K562 (cell line): Measurements from ENCODE around the gene SSH3. TPM values are rescaled to one million over a fixed set of nuclear protein-coding genes. Genes with fewer than 3 reads are reported as not detected.
A peak's percentile ranks its signal among the peaks of the same experiment; 100 is the strongest.

ENCODE experiments used
- ARID4B ChIP-seq: sonication (generic); formaldehyde crosslinking; IDR thresholded peaks from 2 replicates; pipeline ENCODE4 v1.8.0; 2022; ENCODE audit warnings: mild to moderate bottlenecking, missing genetic modification reagents
- E2F3 ChIP-seq: fragments of 250-450 bp; sonication (Bioruptor Pico); IDR thresholded peaks from 2 replicates; pipeline ENCODE4 v1.4.0; 2020; ENCODE audit warnings: mild to moderate bottlenecking
- FOXA3 ChIP-seq, 2 experiments: fragments of 450-650 bp in 1 of 2; sonication (generic) in 1 of 2; formaldehyde crosslinking; IDR thresholded peaks in 1 of 2; conservative IDR thresholded peaks in 1 of 2; 2 replicates each; pipeline versions ENCODE4 v1.4.0 to v1.8.0; 2020 to 2022; ENCODE audit warnings: mild to moderate bottlenecking in 2 of 2, missing genetic modification reagents in 1 of 2
- GABPA ChIP-seq: fragments of 200-800 bp; sonication (Bioruptor generic); conservative IDR thresholded peaks from 2 replicates; pipeline ENCODE4 v1.6.1; 2016; ENCODE audit warnings: low read depth, missing genetic modification characterization, missing compliant biosample characterization
- GABPB1 ChIP-seq: sonication (generic); formaldehyde crosslinking; IDR thresholded peaks from 2 replicates; pipeline ENCODE4 v1.8.0; 2022; ENCODE audit warnings: mild to moderate bottlenecking, missing genetic modification reagents
- HBP1 ChIP-seq: fragments of 450-650 bp; formaldehyde crosslinking; IDR thresholded peaks from 2 replicates; pipeline ENCODE4 v1.4.0; 2022; ENCODE audit warnings: missing genetic modification characterization
- KHSRP ChIP-seq: fragments of 450-650 bp; IDR thresholded peaks from 2 replicates; pipeline ENCODE4 v1.6.1; 2017
- MTF1 ChIP-seq: fragments of 250-450 bp; sonication (Bioruptor Pico); IDR thresholded peaks from 2 replicates; pipeline ENCODE4 v1.9.0; 2021; ENCODE audit warnings: moderate library complexity, mild to moderate bottlenecking, inconsistent platforms, borderline replicate concordance
- NCOA1 ChIP-seq: fragments of 450-650 bp; IDR thresholded peaks from 2 replicates; pipeline ENCODE4 v1.6.1; 2016; ENCODE audit warnings: low read depth
- PHB ChIP-seq: fragments of 250-450 bp; sonication (Bioruptor Pico); IDR thresholded peaks from 2 replicates; pipeline ENCODE4 v1.5.0; 2021
- PHF21A ChIP-seq: fragments of 450-650 bp; IDR thresholded peaks from 2 replicates; pipeline ENCODE4 v1.6.1; 2017; ENCODE audit warnings: low read depth, borderline replicate concordance
- RFX1 ChIP-seq: fragments of 450-650 bp; IDR thresholded peaks from 2 replicates; pipeline ENCODE4 v1.6.1; 2016; ENCODE audit warnings: mild to moderate bottlenecking, moderate library complexity
- SLC30A9 ChIP-seq: fragments of 250-450 bp; sonication (Bioruptor Pico); IDR thresholded peaks from 2 replicates; pipeline ENCODE4 v1.8.0; 2022; ENCODE audit warnings: mild to moderate bottlenecking, moderate library complexity
- SMAD1 ChIP-seq: fragments of 150-350 bp; IDR thresholded peaks from 2 replicates; pipeline ENCODE4 v1.6.1; 2014; ENCODE audit warnings: low read length, low read depth; ENCODE audit not compliant: partially characterized antibody
- TAF9B ChIP-seq: fragments of 450-650 bp; IDR thresholded peaks from 2 replicates; pipeline ENCODE4 v1.6.1; 2018; ENCODE audit warnings: mild to moderate bottlenecking; ENCODE audit not compliant: partially characterized antibody
- YBX1 ChIP-seq: fragments of 450-650 bp; IDR thresholded peaks from 2 replicates; pipeline ENCODE4 v1.7.1; 2016; ENCODE audit warnings: mild to moderate bottlenecking
- ZBTB1 ChIP-seq: sonication (generic); formaldehyde crosslinking; IDR thresholded peaks from 2 replicates; pipeline ENCODE4 v1.8.1; 2023; ENCODE audit warnings: missing genetic modification reagents, low read depth, mild to moderate bottlenecking, borderline replicate concordance
- ZBTB2 ChIP-seq: fragments of 450-650 bp; IDR thresholded peaks from 2 replicates; pipeline ENCODE4 v1.6.1; 2016; ENCODE audit warnings: antibody characterized with exemption
- ZNF133 ChIP-seq: fragments of 250-450 bp; sonication (Bioruptor Pico); IDR thresholded peaks from 2 replicates; pipeline ENCODE4 v1.4.0; 2020; ENCODE audit warnings: mild to moderate bottlenecking
- polyA plus RNA-seq, 8 experiments: library from polyadenylated mRNA; depleted of rRNA in 4 of 8; stranded (reverse) in 5 of 8; unstranded in 3 of 8; fragments of >200 nt; fragmentation: Nextera tagmentation in 2 of 8; fragmentation: Illumina TruSeq in 1 of 8; extraction: Ambion mirVana in 2 of 8; extraction: Trizol in 1 of 8; gene quantifications; 2 replicates each; pipeline versions ENCODE4 v1.2.1 to v1.2.3, GENCODE V29; 2011 to 2014; ENCODE audit warnings: inconsistent platforms in 1 of 8, missing spikeins in 1 of 8
- total RNA-seq, 7 experiments: library from RNA; depleted of rRNA in 6 of 7; stranded (reverse); fragments of >200 nt in 6 of 7; fragmentation: Illumina TruSeq in 2 of 7; extraction: Trizol in 2 of 7; gene quantifications; 2 replicates each; pipeline versions ENCODE4 v1.2.1 to v1.2.3, GENCODE V29; 2011 to 2021; ENCODE audit warnings: low replicate concordance in 1 of 7
- TF ChIP-seq, protein P1 (sequence below), 2 experiments: fragments of 450-650 bp; conservative IDR thresholded peaks; 2 replicates each; pipeline ENCODE4 v1.6.1; 2017; ENCODE audit warnings: mild to moderate bottlenecking in 2 of 2, moderate library complexity in 2 of 2

SSH3 gene
- total and polyA plus RNA-seq, 9 of the 15 experiments (the other 6 are each of a cell fraction or from before 2014, with no cell fraction given) = 0.07 to 1.0 (median 0.24) TPM; not detected in 3

GRCh38 chr11:67352546-67353316, 49.4 kb downstream of the SSH3 start (continued):
- TF ChIP-seq E2F3 (CRISPR knock-in tag) (no peak), TAF9B (no peak), RFX1 (no peak), NCOA1 (no peak), PHB (CRISPR knock-in tag) (0 out of 2 replicates have a peak, but pooled peaks have one; percentile 38), FOXA3 (CRISPR knock-in tag; conservative IDR thresholded peaks at IDR 0.05 in 1 of 2, IDR thresholded peaks at IDR 0.05 in 1 of 2) (0 out of 4 replicates have a peak, but pooled peaks of 1 of the 2 experiments have one; percentile 27), ZBTB1 (CRISPR knock-in tag) (no peak; the same call in 1 of the 2 replicates), KHSRP (no peak), ZBTB2 (no peak), YBX1 (no peak), HBP1 (CRISPR knock-in tag) (no peak), GABPB1 (CRISPR knock-in tag) (no peak), SLC30A9 (CRISPR knock-in tag) (no peak), ZNF133 (CRISPR knock-in tag) (no peak), SMAD1 (no peak), ARID4B (peak; percentile 87), MTF1 (no peak), PHF21A (no peak), GABPA (no peak)
- TF ChIP-seq, protein P1, sequence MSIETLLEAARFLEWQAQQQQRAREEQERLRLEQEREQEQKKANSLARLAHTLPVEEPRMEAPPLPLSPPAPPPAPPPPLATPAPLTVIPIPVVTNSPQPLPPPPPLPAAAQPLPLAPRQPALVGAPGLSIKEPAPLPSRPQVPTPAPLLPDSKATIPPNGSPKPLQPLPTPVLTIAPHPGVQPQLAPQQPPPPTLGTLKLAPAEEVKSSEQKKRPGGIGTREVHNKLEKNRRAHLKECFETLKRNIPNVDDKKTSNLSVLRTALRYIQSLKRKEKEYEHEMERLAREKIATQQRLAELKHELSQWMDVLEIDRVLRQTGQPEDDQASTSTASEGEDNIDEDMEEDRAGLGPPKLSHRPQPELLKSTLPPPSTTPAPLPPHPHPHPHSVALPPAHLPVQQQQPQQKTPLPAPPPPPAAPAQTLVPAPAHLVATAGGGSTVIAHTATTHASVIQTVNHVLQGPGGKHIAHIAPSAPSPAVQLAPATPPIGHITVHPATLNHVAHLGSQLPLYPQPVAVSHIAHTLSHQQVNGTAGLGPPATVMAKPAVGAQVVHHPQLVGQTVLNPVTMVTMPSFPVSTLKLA (conservative IDR thresholded peaks at IDR 0.05) = no peak
